Stimulated activated CD4-positive, alpha-beta T cell treated with anti-CD3 and anti-CD28 coated beads, TNF-alpha, amount 100 ng/mL, for 4 hours (primary cell): ENCODE measurements around the gene NRL.

Source experiments
- DNase-seq, 3 experiments: peaks; one replicate each; pipeline ENCODE4 v3.0.0-alpha.2; 2020; ENCODE audit warnings: low read depth in 3 of 3

Gene NRL

DNA sequence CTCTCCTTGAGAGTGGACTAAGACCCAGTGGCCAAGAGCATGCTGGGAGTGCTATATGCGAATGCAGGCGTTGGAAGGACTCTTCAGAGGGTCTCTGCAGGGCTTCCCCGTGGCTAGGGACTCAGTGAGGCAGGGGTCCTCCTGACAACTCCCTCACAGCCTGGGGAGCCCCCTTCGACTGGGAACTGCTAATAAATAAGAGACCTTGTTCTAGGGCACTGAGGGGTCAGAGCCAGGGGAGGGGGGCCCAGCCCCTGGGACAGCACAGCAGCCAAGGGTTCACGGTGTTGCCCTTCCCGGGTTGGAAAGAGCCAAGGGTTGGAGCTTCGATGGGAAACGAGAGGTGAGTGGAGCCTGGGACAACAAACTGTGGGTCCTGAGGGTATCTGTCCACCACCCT, 49.3 kb downstream of the NRL start:
- DNase-seq = no peak

DNA sequence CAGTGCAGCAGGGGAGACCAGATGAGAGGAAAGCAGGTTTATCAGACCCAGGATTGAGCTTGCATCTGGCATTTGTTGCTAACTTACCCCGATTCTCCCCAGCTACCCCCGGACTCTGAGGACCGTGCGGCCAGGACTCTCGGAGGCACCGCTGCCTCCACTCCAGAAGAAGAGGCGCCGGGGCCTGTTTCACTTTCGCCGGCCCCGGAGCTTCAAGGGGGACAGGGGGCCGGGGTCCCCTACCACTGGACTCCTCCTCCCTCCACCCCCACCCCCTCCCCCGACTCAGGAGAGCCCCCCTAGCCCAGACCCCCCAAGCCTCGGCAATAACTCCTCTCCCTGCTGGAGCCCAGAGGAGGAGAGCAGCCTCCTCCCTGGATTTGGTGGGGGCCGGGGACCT, 49.9 kb downstream of the NRL start:
- no peak for DNase-seq

DNA sequence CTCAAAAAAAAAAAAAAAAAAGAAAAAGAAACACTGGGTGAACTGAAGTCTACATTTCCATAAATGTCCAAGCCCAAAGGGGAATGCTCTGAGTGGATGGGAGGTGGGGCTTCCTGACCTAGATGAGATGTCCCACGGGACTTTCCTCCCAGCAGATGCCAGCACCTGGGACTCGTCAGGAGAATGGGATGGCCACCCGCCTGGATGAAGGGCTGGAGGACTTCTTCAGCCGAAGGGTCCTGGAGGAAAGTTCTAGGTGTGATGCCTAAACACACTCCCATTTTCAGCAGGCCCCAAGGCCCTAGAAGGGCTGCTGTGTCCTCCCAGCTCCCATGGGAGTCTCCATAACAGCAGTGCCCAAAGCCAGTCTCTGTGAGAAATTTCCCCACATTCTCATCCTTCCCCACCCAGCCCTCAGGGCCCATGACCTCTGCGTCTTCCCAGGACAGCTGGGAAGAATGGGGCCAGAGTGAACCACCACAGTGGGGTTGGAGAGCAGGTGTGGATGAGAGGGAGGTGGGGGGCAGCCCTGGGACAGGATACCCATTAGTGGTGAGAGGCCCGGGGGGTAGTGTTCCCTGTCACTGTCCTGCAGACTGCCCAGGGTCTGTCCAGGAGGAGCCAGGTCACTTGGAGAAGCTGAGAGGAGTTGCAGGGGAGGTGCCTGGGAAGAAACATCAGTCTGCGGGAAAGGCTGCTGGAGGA, 50.5 kb downstream of the NRL start:
- DNase-seq = no peak

DNA sequence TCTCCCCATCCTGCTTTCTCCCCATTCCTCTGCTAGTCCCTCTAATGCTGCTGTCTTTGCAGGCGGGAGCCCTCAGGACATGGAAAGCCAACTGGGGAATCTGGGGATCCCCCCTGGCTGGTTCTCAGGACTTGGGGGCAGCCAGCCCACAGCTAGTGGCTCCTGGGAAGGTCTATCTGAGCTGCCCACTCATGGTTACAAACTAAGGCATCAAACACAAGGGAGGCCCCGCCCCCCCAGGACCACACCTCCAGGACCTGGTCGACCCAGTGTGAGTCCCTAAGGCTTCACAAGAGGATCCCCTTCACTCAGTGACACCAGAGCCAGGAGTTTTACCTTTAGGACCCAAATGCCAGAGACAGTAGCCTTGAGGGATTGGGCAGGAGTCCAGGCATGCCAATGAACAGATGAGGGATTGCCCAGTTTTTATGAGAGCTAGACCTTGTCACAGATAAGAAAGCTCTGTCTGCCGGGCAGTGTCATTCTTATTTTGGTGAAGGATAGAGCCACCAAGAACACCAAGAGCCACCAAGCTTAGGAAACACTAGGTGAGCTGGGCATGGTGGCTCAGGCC, 51.4 kb downstream of the NRL start:
- no peak for DNase-seq

DNA sequence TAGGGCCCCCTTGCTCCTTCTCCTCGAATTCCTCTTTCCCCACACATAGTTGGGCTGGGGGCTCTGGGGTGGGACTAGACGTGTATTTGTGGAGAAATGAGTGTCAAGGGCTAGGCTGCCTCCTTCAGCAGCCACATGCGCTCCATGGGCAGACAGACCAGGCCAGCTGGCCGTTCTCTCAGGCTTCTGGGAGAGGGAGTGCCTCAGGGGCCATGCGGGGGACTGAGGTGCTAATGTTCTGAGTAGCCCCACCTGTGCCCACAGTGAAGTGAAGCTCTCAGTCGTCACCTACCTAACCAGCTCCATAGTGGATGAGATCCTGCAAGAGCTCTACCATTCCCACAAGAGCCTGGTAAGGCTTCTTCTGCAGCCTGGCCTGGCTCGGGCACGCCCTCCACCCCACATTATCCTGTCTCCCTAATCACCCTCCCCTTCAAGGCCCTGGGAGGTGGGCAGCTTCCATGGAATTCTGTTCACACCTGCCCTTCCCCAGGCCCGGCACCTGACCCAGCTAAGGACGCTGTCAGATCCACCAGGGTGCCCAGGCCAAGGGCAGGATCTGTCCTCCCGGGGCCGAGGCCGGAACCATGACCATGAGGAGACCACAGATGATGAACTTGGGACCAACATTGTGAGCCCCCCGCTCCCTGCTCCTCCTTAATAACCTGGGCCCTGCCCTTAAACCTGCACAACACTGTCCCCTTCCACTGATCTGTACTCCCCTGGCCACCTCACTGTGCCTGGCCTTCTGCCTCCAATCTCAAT, 52.4 kb downstream of the NRL start:
- no peak for DNase-seq

DNA sequence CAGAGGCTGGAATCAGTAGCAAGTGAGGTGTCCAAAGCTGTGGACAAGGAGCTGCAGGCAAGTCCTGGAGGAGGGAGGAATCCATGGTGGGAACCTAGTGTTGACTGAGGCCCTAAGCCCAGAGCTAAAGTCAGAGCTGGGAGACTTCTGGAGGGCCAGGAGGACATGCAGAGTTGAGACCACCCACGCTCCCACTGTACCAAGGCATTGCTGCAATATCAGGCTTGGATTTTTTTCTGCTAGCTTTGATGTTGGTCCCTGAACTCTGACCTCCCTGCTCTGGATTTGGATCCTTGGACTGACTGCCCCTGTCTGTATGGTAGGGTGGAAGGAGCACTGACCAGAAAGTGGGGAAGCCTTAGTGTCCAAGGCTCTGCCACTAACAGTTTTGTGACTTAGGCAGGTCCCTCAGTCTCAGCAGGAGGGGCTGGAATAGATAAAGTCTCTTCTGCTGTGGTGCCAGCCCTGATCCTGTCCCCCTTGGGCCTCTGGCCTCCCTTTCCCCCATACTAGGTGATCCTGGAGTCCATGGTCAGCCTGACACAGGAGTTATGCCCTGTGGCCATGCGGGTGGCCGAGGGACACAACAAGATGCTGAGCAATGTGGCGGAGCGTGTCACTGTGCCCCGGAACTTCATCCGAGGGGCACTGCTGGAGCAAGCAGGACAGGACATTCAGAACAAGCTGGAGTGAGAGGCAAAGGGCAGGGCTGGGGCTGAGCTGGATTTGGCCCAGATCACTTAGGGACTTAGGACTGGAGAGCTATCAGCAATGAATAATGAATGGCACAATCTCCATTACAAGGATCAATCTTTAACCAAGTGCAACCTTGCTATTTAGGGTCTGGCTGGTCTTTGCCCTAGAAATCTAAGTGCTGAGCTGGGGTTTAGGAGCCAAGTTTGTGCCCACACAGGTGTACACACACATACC, 53.5 kb downstream of the NRL start:
- DNase-seq = no peak

DNA sequence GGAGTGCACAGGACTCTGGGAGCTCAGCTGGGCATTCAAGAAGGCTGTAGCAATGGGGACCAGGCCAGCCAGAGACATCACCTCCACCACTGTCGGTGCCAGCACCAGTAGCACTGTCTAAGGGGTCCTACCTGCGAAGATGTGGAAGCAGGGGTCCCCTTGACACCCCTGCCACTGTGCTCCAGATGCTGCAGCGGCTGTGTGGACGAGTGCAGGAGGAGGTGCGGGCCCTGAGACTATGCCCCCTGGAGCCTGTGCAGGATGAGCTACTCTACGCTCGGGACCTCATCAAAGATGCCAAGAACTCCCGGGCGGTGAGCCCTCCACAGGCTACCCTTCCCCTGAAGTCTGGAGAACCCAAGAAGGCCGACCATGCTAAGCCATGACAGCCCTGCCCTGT, 54.3 kb downstream of the NRL start:
- DNase-seq = no peak

DNA sequence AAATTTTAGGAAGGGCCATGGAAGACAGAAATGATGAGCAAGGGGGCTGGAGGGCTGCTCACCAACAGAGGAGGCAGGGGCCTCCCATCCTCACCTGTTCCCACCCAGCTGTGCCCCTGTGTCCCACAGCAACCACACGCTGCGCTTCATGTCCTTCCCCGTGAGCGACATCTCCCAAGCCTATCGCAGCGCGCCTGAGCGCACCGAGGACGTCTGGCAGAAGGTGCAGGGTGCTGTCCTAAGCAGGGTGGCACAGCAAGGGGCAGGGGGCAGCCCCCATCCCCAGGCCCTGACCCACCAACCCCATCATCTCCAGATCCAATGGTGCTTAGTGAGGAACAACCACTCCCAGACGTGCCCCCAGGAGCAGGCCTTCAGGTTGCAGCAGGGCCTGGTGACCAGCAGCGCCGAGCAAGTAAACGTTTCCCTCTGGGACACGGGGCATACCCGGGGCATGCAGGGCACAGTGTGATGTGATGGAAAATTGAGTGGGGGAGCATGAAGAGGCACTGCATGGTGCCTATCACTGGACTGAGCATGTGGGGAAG, 54.8 kb downstream of the NRL start:
- DNase-seq = no peak

DNA sequence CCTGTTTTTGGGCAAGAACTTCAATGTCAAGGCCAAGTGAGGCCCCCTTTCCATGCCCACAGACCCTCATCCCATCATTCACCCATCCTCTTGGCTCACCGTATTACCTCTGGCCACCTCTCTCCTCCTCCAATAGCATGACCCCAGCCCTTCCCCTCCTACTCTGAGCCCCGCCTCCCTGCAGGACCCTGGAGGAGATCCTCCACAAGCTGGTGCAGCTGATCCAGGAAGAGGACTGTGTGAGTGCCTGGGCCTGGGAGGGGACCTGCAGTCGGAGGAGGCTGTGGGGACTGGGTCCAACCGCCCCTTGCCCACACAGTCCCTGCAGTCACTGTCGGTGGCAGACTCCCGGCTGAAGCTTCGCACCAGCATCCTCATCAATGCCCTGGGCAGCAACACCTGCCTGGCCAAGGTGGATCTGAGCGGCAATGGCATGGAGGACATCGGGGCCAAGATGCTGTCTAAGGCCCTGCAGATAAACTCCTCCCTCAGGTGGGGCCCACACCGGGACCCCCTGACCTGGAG, 55.7 kb downstream of the NRL start:
- no peak for DNase-seq

DNA sequence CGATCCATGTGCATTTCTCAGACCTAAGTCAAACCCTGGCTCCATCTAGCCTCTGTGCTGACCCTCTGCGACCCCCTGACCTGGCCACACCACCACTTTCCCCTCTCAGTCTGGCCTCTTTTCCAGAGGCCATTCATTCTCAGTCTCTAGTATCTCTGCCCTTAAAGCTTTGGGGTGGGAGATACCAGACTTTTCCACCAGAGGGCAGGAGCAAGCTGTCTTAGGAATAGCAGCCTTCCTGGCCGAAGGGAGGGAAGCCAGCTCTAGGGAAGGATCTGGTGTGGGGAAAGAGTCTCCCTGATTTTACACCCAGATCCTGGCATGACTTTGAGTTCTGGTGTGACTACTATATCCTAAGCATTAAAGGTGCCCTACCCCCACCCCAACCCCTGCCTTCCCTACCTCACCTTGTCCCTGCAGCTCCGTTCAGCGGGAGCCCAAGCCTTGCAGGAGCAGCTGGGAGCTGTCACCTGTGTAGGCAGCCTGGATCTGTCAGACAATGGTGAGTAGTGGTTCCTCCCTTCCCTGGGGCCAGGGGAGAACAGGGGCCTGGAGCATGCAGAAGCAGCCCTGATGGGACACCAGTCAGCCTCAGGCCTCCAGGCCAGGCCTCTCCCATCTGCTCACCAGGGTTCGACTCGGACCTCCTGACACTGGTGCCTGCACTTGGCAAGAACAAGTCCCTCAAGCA, 56.3 kb downstream of the NRL start:
- DNase-seq = no peak

DNA sequence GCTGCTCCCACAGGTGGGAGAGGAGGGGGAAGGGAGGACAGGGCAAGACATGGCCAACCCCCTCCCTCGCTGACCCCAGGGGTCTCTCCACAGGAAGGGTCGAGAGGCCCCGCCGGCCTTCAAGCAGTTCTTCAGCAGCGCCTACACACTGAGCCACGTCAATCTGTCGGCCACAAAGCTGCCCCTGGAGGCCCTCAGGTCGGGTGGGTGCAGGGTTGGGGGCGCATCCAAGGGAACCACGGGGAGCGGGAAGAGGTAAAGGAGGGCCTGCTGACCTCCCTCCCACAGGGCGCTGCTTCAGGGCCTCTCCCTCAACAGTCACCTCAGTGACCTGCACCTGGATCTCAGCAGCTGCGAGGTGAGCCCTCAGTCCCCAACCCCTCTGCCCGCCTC, 56.9 kb downstream of the NRL start:
- DNase-seq = no peak

DNA sequence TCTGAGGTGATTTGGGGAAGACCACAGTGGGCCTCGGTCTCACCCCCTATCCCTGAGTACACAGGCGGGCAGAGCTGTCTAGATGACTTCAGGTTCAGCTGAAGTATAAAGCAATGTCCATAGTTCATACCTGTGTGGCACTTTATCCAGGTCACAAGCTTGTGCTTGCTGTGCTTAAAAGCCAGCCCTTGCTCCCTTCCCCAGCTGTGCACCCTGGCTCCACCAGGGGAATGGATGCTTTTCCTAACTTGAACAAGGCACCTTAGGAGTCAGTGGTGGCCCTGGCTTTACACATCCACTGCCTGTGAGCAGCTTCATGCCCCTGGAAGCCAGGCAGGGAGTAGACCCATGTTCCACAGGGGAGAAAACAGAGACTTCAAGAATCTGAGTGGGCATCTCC, 57.5 kb downstream of the NRL start:
- DNase-seq = no peak

DNA sequence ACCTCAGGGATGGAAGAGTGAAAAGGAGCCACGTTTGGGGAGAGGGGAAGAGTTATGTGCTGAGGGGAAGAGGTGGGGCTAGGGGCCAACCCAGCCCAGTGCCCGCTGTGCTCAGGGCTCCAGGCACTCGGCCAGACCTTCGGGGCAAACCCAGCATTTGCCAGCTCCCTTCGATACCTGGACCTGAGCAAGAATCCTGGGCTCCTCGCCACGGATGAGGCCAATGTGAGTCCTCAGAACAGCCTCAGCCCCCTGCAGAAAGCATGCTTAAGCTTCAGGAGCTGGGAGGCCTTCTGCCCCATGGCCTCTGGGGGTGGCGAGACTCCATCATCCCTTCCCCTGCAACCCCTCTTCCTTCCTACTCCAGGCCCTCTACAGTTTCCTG, 58.0 kb downstream of the NRL start:
- DNase-seq = no peak

DNA sequence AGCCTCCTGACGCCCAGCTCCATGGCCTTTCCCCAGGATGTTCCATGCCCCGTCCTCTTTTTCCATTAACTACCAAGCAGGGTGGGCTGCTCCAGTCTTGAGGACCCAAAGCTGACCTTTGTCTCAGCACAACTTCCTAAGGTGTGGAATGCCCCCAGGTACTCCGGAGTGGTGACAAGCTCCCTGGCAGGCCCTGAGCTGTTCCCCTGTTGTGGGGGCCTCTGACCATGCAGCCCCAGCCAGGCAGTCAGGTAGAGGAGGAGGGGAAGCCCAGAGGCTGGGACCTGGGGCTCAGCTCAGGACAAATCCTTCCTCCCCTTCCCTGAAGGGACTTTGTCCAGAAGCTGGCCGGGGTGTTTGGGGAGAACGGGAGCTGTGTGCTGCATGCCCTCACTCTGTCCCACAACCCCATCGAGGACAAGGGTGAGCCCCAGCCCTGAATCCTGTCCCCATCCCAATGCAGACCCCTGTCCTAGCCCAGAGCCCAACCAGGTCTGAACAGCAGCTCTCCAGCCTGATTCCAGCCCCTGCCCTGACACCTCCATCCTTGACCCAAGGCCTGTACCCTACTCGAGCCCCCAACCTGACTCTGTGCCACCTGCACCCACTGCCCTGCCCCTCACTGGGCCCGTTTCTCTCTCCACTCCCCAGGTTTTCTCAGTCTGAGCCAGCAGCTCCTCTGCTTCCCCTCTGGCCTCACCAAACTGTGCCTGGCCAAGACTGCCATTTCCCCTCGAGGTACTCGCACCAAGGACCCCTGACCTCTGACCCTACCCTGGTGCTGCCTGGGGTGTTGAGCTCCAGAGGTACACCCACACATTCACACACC, 58.6 kb downstream of the NRL start:
- no peak for DNase-seq

DNA sequence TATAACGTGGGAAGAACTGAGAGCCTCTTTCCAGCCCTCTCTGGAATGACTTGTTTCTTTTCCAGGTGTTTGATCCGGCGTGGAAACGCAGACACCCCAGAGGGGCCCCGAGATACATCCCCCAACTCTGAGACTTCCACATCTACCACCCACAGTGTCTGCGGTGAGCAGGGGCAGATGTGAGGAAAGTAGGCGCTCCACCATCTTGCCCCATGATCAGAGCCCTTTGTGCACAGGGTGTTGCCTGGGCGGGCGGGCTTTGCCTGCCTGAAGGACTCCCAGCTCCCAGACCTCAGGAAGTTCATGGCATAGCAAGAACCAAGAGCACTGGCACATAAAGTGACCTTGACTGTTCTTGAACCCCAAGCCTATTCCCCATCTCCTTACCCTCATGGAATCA, 60.1 kb downstream of the NRL start:
- DNase-seq = no peak

DNA sequence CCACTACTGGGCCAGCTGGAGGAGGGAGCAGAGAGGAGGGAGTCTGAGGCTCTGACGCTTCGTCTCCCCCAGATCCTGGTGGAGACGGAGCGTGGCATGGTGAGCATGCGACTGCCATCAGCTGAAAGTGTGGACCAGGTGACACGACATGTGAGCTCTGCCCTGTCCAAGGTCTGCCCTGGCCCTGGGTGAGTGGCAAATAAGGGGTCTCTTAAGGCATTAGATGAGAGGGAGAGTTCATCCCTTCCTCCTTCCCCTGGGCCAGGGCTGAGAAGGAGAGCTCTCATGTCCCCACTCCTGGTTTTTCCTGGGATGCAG, 60.5 kb downstream of the NRL start:
- DNase-seq = no peak

DNA sequence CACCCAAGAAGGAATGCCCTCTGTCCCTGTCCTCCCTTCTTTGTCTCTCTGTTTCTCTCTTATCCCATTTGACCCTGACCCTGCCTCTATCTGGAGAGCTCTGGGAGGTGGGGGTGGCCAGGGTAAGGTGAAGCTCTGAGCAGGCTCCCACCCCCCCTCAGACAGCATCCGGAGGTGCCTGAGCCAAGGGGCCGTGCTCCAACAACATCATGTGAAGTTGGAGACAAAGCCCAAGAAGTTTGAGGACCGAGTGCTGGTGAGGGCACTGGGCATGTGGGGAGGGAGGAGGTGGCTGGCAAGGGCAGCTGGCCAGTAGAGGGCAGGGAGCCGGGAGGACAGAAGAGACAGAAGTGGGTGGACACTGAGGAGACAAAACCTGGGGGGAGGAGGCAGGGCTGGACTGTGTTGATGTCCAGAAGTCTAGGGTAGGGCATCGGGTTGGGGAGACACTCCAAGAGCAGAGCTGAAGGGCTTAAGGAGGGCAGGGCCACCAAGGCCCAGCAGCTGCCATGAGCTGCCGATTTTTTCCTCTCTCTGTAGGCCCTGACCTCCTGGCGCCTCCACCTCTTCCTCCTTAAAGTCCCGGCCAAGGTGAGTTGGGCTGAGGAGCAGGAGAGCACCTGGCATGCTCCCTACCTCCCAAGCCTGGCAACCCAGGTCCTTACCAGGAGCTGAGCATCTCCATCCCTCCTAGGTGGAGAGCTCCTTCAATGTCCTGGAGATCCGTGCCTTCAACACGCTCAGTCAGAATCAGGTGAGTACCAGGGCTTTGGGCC, 61.0 kb downstream of the NRL start:
- no peak for DNase-seq

DNA sequence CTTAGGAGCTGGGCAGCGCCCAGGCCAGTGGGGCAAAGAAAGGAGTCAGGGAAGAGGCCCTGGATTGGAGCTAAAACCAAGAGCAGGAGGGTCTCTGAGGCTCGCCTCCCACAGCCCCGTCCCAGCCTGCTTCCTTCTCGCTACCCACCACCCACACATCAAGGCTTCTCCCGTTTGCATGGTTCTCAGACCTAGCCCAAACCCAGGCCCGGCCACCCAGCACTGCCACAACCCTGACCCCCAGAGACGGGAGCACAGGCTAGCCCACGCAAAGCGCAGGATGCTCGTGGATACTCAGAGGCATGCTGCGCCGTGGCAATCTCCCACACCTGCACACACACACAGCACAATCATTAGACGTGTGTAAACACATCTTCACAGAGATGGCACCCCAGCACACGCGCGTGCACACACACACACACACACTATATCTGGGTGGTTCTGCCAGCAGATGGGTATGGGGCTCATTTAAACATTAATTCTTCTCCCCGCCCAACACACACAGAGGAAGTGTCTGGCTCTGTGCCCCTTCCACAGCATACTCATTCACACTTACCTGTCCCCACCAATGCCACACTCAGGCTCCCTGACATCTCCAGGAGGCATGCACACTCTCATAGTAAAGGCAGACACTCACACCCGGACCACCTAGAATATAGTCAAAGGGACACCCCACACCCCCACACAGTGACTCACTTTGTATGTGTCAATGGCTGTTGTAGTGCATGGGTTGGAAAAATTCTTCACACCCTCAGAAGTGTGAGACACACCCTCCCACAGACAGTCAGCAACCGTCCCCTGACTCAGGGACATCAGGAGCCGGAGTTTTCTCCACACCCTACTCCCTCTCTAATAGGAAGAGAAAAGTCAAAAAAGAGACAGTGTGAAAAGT, 61.8 kb downstream of the NRL start:
- DNase-seq = peak; percentile 25 to 50 (median 37)
